HFFc6 (cell line): ENCODE data around the gene MYO9B. TPM values are rescaled to one million over a fixed set of nuclear protein-coding genes. Genes with fewer than 3 reads are reported as not detected.

Experiments
- DNase-seq: peaks from one replicate; pipeline ENCODE4 v3.0.0-alpha.2; 2018
- H3K27ac Mint-ChIP-seq: 2 replicates; pipeline ENCODE4 v1.8.0; 2020; ENCODE audit warnings: mild to moderate bottlenecking, mixed read lengths
- H3K27me3 Mint-ChIP-seq: 2 replicates; pipeline ENCODE4 v1.8.0; 2021; ENCODE audit warnings: mild to moderate bottlenecking, moderate library complexity, mixed read lengths; ENCODE audit not compliant: insufficient read depth
- H3K36me3 Mint-ChIP-seq: 2 replicates; pipeline ENCODE4 v1.8.0; 2021; ENCODE audit warnings: low read depth, mixed read lengths
- H3K4me1 Mint-ChIP-seq: 2 replicates; pipeline ENCODE4 v1.8.0; 2020; ENCODE audit warnings: low read depth, mixed read lengths
- H3K4me3 Mint-ChIP-seq: 2 replicates; pipeline ENCODE4 v1.8.0; 2020; ENCODE audit warnings: mild to moderate bottlenecking, moderate library complexity, mixed read lengths
- H3K9me3 Mint-ChIP-seq: 2 replicates; pipeline ENCODE4 v1.8.0; 2020; ENCODE audit warnings: mild to moderate bottlenecking, mixed read lengths
- total RNA-seq, 6 experiments: library from RNA; stranded (reverse); fragmentation: NEBNext Ultra II Directional; extraction: Animal tissue kit (Norgen Biotek cat#: 25700); gene quantifications; 2 replicates in 1 of 6; 3 replicates in 5 of 6; pipeline ENCODE4 v1.2.3, GENCODE V29; 2021
- TF ChIP-seq, protein P1 (sequence below): fragments of 200-600 bp; sonication (generic); IDR thresholded peaks from 2 replicates; pipeline ENCODE4 v1.5.0; 2021; ENCODE audit warnings: antibody characterized with exemption, mild to moderate bottlenecking

The MYO9B gene
- total RNA-seq, 6 experiments from 2014 or later, result 81.2 to 89.0 (median 83.4) TPM

DNA sequence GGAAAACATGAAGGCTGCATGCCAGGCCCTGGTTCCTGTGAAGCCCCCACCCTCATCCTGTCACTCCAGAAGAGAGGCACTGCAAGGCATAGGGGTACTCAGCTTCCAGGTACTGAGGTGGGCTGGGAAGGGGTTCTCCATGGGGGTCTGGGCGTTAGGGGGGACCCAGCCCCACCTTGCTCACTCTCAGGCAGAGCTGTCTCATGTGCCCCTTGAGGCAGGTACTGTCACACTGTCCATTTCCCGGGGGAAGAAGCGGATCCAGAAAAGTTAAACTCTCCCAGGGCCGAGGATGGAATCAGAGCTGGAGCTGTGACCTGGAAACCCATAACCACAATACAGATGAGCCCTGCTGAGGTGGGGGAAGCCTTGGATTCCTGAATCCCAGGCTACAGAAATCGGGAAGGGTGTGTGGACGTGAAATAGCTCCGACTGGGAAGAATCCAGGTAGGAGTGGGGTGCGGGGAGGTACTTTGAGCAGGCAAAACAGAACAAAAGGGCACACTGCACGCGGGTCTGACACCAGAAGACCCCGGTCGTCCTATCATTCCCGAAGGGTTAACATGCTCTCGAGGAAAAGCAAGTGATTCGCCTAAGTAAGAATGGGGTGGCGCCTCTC, 139.0 kb downstream of the MYO9B start:
- peaks cover 18% of the 10 kb centered on the region for H3K4me1 Mint-ChIP-seq
- TF ChIP-seq, protein P1, sequence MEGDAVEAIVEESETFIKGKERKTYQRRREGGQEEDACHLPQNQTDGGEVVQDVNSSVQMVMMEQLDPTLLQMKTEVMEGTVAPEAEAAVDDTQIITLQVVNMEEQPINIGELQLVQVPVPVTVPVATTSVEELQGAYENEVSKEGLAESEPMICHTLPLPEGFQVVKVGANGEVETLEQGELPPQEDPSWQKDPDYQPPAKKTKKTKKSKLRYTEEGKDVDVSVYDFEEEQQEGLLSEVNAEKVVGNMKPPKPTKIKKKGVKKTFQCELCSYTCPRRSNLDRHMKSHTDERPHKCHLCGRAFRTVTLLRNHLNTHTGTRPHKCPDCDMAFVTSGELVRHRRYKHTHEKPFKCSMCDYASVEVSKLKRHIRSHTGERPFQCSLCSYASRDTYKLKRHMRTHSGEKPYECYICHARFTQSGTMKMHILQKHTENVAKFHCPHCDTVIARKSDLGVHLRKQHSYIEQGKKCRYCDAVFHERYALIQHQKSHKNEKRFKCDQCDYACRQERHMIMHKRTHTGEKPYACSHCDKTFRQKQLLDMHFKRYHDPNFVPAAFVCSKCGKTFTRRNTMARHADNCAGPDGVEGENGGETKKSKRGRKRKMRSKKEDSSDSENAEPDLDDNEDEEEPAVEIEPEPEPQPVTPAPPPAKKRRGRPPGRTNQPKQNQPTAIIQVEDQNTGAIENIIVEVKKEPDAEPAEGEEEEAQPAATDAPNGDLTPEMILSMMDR, result no peak
- H3K9me3 Mint-ChIP-seq, result no peaks in the 10 kb centered on the region
- peaks cover 3% of the 10 kb centered on the region; the same call in 1 of the 2 replicates for H3K27me3 Mint-ChIP-seq
- peaks cover 30% of the 10 kb centered on the region for H3K36me3 Mint-ChIP-seq
- H3K27ac Mint-ChIP-seq, result peak overlapping the region; percentile 94
- no peak for DNase-seq
- peak overlapping the region; percentile 89 for H3K4me3 Mint-ChIP-seq

DNA sequence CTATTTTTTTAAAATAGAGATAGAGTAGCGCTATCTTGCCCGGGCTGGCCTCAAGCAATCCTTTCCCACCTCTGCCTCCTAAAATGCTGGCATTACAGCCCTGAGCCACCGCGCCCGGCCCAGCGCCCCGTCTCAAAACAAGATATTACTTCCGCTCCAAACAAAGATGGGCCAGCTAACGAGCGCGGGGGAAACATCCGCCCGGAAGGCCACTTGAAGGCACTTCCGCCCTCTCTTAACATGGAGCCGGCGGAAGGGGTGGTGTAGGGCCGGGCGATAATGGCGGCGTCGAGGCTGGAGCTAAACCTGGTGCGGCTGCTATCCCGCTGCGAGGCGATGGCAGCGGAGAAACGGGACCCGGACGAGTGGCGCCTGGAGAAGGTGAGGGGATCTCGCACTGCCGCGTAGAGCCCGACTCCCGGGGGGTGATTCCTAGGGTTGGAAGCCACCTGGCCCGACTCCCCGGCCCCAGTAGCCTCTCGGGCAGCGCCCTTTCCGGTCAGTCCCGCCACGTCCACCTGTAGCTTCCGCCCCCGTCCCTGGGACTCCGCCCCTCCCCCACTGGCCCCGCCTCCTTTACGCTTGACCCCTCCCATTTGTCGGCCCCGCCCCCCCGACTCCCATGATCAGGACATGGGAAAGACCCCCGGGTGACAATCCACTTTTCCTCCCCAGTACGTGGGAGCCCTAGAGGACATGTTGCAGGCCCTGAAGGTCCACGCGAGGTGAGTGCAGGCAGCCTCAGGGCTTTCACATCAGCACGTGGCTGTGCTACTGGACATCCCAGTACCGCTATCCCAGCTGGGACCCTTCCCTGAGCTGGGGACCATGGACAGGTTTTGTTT, 139.8 kb downstream of the MYO9B start, which contains the start of gene USE1:
USE1 (plus strand) TSS at position 231 of the 845 bp plus-strand sequence; CDS start at position 280, 49 bp downstream.
- H3K27ac Mint-ChIP-seq, result peak within 1 kb of the TSS; percentile 94
- peak; percentile 76 for DNase-seq
- peaks cover 3% of the 10 kb centered on the region; the same call in 1 of the 2 replicates for H3K27me3 Mint-ChIP-seq
- TF ChIP-seq, protein P1, result no peak
- peak within 1 kb of the TSS; percentile 89 for H3K4me3 Mint-ChIP-seq
- no peaks in the 10 kb centered on the region for H3K9me3 Mint-ChIP-seq
- H3K36me3 Mint-ChIP-seq, result peaks cover 30% of the 10 kb centered on the region
- peaks cover 25% of the 10 kb centered on the region for H3K4me1 Mint-ChIP-seq

DNA sequence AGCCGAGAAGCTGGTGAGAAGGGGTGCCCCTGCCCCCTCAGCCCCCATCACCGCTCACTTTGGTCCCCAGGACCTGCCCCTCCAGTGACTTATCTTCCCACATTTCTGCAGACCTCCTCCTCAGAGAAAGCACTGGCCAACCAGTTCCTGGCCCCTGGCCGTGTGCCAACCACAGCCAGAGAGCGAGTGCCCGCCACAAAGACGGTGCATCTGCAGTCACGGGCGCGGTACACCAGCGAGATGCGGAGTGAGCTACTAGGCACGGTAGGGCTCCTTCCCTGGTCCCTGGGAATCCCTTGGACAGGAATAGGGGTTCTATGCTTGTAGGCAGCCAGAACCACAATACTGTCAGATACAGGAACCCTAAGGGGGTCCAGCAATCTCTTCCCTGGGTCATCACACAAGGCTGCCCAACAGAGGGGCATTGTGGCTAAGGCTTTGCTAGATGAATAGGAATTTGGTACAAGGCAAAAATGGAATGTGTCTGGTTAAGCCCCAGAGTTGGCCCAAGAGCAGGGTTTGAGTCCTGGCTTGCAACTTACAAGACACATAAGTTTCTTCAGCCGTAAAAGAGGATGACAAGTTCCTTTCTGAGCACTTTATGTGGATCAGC, 140.6 kb downstream of the MYO9B start:
- Mint-ChIP-seq H3K27me3 (peaks cover 3% of the 10 kb centered on the region; the same call in 1 of the 2 replicates), H3K9me3 (no peaks in the 10 kb centered on the region), H3K36me3 (peaks cover 29% of the 10 kb centered on the region)

DNA sequence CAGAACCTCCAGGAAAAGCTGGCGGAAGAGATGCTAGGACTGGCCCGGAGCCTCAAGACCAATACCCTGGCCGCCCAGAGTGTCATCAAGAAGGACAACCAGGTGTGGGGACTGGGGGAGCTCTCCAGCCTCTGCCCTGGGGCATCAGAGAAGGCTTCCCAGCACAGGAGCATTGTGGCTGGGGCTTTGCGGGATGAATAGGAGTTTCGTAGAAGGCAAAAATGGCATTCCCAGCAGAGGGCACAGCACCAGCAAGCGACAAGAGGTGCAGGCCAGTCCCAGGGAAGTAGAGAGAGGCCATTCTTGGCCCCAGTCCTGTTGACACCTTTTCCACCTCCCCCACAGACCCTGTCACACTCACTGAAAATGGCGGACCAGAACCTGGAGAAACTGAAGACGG, 143.7 kb downstream of the MYO9B start:
- peaks cover 24% of the 10 kb centered on the region for H3K36me3 Mint-ChIP-seq
- no peak overlapping the region; the same call in 1 of the 2 replicates for H3K27ac Mint-ChIP-seq
- peaks cover 3% of the 10 kb centered on the region; the same call in 1 of the 2 replicates for H3K27me3 Mint-ChIP-seq

More for the DNA sequence above, 140.6 kb downstream of the MYO9B start:
- DNase-seq, result no peak
- Mint-ChIP-seq H3K4me3 (peak overlapping the region; percentile 89), H3K27ac (peak overlapping the region; percentile 94; the same call in 1 of the 2 replicates), H3K4me1 (peaks cover 27% of the 10 kb centered on the region)
- TF ChIP-seq, protein P1, result no peak

More for the DNA sequence above, 143.7 kb downstream of the MYO9B start:
- no peak for DNase-seq
- Mint-ChIP-seq H3K9me3 (no peaks in the 10 kb centered on the region), H3K4me1 (peaks cover 27% of the 10 kb centered on the region), H3K4me3 (no peak overlapping the region)
- TF ChIP-seq, protein P1, result no peak
